Cardiac muscle cell (in vitro differentiated cells and primary cell): ENCODE measurements around the gene TRAF6. TPM values are rescaled to one million over a fixed set of nuclear protein-coding genes. Genes with fewer than 3 reads are reported as not detected.

ENCODE experiments used
- DNase-seq, 2 donors: peaks; one replicate each; pipeline versions ENCODE4 v3.0.0 to v3.0.0-alpha.2; 2010 to 2017; ENCODE audit warnings: low read depth in 1 of 2, low spot score in 1 of 2
- H3K27ac ChIP-seq: fragments of 200-600 bp; sonication (generic); 2 replicates; pipeline ENCODE4 v1.5.1; 2016
- H3K27me3 ChIP-seq: fragments of 200-600 bp; sonication (generic); 2 replicates; pipeline ENCODE4 v1.6.0; 2016; ENCODE audit warnings: control low read depth
- H3K36me3 ChIP-seq: fragments of 200-600 bp; sonication (generic); 2 replicates; pipeline ENCODE4 v1.5.1; 2016; ENCODE audit warnings: control low read depth
- H3K4me1 ChIP-seq: fragments of 200-600 bp; sonication (generic); 2 replicates; pipeline ENCODE4 v1.8.1; 2017; ENCODE audit warnings: low read depth, mild to moderate bottlenecking, mixed run types
- H3K4me3 ChIP-seq: fragments of 200-600 bp; sonication (generic); 2 replicates; pipeline ENCODE4 v1.5.1; 2016; ENCODE audit warnings: mild to moderate bottlenecking
- H3K9me3 ChIP-seq: fragments of 200-600 bp; sonication (generic); 2 replicates; pipeline ENCODE4 v1.5.1; 2017; ENCODE audit warnings: low read depth, mild to moderate bottlenecking, control low read depth
- CTCF ChIP-seq: IDR thresholded peaks from 2 replicates; pipeline ENCODE4 v1.5.1; 2012; ENCODE audit warnings: low read depth, mild to moderate bottlenecking, low read length
- polyA plus RNA-seq: library from polyadenylated mRNA; unstranded; fragments of >200 nt; fragmentation: Nextera tagmentation; extraction: Ambion mirVana; gene quantifications from 2 replicates; pipeline ENCODE4 v1.2.1, GENCODE V29; 2016
- total RNA-seq: library from RNA; depleted of rRNA; stranded (reverse); fragments of >200 nt; gene quantifications from 2 replicates; pipeline ENCODE4 v1.2.3, GENCODE V29; 2016

Gene TRAF6
- total and polyA plus RNA-seq, 2 experiments from 2014 or later: 6.6 to 11.6 TPM

DNA sequence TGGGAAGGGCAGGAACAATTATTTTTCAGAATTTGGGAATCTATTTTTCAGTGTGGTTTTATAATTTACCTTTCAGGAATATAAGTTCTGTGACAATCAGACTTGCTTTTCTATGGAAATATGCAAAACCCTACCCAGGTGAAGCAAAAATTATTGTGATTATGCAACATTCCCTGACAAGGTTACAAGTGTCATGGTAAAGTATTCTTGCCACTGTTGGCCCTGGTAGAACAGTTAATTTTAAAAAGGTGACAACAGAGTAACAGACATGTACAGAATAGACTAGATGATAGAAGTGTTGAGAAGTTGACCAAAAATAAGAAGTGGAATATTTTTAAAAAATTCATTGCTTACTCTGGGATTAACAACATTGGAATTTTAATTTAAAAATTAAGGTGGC lies 29.2 kb downstream of the TRAF6 start:
- DNase-seq: no peak

GRCh38 chr11:36478700-36479329 lies 31.3 kb downstream of the TRAF6 start:
- no peaks in the 10 kb centered on the region for H3K4me1 ChIP-seq
- H3K27ac ChIP-seq: no peak overlapping the region
- TF ChIP-seq CTCF: peak; percentile 77
- no peaks in the 10 kb centered on the region for H3K36me3 ChIP-seq
- H3K4me3 ChIP-seq: no peak overlapping the region
- peaks cover 6% of the 10 kb centered on the region for H3K27me3 ChIP-seq
- no peaks in the 10 kb centered on the region for H3K9me3 ChIP-seq
- DNase-seq: peak; percentile 50 to 76

More for the DNA sequence above, 29.2 kb downstream of the TRAF6 start:
- no peak overlapping the region for H3K27ac ChIP-seq
- H3K27me3 ChIP-seq: peaks cover 6% of the 10 kb centered on the region
- H3K4me3 ChIP-seq: no peak overlapping the region
- peaks cover 9% of the 10 kb centered on the region for H3K36me3 ChIP-seq
- no peak for TF ChIP-seq CTCF
- no peaks in the 10 kb centered on the region for H3K9me3 ChIP-seq
- no peaks in the 10 kb centered on the region for H3K4me1 ChIP-seq

DNA sequence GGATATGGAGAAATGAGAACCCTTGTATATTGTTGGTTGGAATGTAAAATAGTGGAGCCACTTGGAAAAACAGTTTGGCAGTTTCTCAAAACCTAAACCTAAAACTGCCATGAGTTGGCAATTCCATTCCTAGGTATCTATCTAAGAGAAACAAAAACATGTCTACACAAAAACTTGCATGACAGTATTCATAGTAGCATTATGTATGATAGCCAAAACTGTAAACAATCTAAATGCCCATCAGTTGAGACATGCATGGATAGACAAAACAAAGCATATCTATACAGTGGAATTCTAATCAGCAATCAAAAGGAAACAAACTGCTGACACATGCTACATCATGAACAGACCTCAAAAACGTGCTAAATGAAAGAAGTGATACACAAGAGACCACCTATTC lies 34.9 kb downstream of the TRAF6 start:
- no peak overlapping the region for H3K27ac ChIP-seq
- DNase-seq: no peak
- peaks cover 10% of the 10 kb centered on the region for H3K27me3 ChIP-seq
- H3K4me3 ChIP-seq: no peak overlapping the region
- no peaks in the 10 kb centered on the region for H3K36me3 ChIP-seq
- TF ChIP-seq CTCF: no peak
- H3K9me3 ChIP-seq: no peaks in the 10 kb centered on the region
- no peaks in the 10 kb centered on the region for H3K4me1 ChIP-seq

- no peak for DNase-seq
- H3K4me3 ChIP-seq: no peak overlapping the region
- H3K36me3 ChIP-seq: no peaks in the 10 kb centered on the region
- TF ChIP-seq CTCF: no peak
- no peaks in the 10 kb centered on the region for H3K4me1 ChIP-seq
- no peak overlapping the region for H3K27ac ChIP-seq
- H3K27me3 ChIP-seq: peaks cover 10% of the 10 kb centered on the region
- no peaks in the 10 kb centered on the region for H3K9me3 ChIP-seq
Measured at GRCh38 chr11:36471577-36471976, 38.5 kb downstream of the TRAF6 start.

- Histone ChIP-seq H3K27ac (no peak overlapping the region), H3K9me3 (no peaks in the 10 kb centered on the region), H3K27me3 (peaks cover 4% of the 10 kb centered on the region), H3K4me3 (no peak overlapping the region), H3K4me1 (no peaks in the 10 kb centered on the region), H3K36me3 (no peaks in the 10 kb centered on the region)
- peak in 1 of 2 donors; percentile 59 for DNase-seq
- no peak for TF ChIP-seq CTCF
Measured at GRCh38 chr11:36469881-36470802, 39.9 kb downstream of the TRAF6 start.
